Activated CD4-positive, alpha-beta T cell treated with anti-CD3 and anti-CD28 coated beads for 1 hour (primary cell): Measurements from ENCODE around the gene ALDH4A1.

Experiments
- DNase-seq: peaks from one replicate; pipeline ENCODE4 v3.0.0-alpha.2; 2020

Gene ALDH4A1, protein sequence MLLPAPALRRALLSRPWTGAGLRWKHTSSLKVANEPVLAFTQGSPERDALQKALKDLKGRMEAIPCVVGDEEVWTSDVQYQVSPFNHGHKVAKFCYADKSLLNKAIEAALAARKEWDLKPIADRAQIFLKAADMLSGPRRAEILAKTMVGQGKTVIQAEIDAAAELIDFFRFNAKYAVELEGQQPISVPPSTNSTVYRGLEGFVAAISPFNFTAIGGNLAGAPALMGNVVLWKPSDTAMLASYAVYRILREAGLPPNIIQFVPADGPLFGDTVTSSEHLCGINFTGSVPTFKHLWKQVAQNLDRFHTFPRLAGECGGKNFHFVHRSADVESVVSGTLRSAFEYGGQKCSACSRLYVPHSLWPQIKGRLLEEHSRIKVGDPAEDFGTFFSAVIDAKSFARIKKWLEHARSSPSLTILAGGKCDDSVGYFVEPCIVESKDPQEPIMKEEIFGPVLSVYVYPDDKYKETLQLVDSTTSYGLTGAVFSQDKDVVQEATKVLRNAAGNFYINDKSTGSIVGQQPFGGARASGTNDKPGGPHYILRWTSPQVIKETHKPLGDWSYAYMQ

DNA sequence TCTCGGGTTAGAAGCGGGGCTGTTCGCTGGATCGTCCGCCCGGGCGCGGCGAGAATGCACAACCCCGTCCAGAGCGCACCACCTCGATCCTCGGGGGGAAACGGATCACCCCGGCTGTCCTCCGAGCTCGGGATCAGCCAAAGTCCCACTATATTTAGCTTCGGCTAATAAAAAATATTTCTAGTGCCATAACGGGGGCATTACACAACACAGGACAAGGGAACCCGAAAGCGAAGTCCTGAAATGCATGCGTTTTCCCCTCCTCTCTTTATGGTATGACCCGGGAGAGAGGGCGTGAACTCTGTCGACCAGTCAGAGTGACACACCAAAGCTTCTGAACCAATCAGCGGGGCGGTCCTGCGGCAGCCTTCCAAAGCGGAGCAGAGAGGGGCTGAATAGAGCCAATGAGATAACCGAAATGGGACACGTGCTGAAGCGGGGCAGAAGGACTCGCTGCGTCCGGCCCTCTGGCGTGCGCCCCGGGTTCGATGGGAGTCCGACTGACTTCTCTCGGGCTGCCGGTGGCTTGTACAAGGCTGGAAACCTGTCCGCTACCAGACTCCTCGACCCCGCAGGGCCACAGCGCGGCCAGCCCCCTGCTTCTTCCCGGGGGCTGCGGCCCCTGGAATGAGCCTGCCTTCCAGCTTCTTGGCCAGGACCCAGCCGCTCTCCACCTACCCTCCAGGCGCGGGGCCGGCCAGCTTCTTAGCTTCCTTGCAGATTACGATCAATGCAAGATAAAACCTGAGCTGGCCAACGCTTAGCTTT lies at the start of gene ALDH4A1:
ALDH4A1 (minus strand) TSS at position 33 of the 768 bp plus-strand sequence; CDS start at position 1, 32 bp downstream.
- DNase-seq: peak; percentile 85

DNA sequence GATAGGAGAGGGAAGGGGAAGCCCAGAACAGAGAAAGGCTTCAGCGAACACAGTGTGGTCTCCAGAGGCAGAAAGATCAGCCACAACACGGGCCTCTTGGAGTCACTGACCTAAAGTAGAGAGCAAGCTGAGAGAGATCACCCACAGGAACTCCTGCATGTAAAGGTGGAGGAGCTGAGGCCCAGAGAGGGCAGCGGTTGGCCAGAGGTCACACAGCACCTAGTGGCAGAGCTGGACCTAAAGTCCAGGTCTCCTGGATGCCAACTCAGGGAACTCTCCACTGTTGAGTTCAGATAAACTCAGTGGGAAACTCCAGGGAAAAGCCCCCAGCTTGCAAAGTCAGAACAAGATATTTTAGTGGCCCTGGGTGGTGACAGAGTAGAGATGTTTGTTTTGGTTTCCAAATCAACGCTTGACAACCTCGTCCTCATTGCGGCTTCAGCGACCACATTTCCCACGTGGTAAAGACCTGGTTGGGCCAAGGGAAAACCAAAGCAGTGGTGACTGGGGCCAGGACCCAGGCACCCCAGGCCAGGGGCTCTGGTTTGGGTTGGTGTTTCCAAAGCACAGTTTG lies 49.5 kb upstream of the ALDH4A1 start:
- peak; percentile 52 for DNase-seq

DNA sequence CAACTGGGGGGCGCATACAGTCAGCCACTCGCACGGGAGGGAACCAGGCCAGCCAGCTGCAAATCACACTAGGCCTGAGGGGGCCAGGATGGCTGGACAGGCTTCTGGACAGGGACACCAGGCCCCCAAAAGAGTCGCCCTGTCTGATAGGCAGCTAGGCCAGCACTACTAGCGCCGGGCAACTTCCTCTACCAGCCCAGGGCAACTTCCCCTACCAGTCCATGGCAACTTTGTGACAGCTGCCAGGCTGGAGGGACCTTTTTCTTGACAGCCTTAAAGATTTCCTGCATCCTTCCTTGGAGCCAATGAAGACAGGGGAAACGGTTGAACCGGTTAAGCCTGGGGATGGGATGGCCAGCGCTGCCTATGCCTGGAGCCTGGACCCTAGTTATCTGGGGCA lies 49.1 kb upstream of the ALDH4A1 start:
- no peak for DNase-seq

DNA sequence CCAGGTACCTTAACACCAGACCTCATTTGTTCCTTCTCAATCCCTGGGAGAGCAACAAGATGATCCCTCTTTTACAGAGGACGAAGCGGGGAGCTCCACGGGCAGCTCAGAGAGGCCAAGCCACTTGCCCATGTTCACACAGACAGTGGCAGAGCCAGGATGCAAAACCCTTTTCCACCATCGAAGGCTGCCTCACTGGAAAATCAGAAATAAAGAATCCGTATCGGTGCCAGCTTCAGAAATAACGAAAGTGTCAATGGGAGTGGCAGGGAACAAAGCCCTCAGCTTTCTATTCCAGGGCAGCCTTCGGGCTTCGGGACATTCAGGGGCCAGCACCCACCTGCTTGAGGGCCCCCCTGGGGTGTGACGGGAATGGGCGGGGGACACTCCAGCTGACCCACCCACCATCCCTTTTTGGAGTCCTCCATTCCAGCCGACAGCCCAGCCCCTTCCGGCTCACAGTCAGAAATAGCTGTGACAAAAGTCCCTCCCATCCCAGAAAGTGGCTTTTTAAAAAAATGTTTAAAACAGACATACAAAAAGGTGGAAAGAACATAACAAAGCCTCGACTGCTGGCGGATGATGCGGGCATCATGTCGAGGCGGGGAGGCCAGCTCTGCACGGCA lies 48.2 kb upstream of the ALDH4A1 start:
- DNase-seq: no peak

DNA sequence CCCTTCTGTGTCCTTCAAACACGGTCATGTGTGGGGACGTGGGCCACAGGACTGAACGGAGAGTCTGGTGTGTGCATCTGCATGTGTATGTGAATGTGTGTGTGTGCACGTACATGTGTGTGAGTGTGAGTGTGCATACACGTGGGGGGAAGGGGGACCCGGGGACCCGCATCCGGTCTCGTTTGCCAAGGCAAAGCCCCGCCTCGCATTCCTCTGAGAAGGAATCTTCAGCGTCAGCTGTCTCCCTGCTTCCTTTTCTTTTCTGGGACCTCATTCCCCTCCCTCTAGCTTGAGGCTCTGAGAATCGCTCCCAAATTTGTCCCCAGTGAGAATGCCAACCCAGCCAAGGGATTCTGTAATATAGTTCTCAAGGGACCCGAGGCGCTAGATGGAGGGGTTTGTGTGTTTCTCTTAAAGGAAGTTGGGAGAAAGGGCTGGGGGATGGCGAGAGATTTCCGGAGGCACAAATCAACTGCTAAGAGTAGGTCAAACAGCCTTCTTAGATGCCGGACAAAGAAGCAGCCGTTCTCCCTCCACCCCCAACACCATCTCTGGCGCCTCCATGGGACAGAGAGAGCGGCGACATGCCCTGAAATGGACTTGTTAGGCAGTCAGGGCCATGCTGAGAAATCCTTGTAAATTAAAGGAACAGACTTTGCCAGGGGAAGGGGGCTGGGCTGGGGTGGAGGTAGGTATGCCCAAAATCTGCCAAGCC lies 47.5 kb upstream of the ALDH4A1 start:
- no peak for DNase-seq

DNA sequence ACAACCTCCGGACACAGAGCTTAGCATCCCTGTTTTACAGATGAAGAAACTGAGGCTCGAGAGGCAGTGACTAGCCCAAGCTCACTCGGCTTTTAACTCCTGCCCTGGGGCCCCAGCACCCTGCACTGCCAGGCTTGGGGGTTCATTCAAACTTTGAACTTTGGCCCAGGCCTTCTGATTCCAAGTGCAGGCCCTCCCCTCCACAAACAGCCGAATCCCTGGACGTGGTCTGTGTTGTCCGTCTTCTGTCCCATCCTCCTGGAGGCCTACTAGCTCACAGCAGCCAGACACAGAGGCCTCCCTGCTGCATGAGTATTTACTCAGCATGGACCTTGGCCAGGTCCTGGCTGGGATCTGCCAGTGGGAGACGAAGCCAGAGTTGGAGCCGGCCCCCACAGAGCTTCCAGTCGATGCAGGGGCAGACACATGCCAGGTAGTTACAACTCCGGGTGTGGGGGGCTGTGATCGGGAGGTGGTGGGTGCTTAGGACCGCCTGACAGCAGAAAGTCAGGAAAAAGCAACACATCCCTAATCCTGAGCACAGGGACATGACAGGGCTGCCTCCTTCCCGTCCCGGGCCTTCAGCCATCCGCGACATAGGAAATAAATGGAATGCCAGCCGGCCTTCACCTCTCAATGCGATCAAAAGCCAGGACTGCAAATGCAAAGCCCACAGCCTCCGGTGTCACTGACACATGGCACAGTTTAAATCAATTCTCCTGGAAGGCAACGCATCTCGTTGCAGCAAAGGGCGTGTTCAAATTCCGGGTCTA lies 46.7 kb upstream of the ALDH4A1 start:
- no peak for DNase-seq

DNA sequence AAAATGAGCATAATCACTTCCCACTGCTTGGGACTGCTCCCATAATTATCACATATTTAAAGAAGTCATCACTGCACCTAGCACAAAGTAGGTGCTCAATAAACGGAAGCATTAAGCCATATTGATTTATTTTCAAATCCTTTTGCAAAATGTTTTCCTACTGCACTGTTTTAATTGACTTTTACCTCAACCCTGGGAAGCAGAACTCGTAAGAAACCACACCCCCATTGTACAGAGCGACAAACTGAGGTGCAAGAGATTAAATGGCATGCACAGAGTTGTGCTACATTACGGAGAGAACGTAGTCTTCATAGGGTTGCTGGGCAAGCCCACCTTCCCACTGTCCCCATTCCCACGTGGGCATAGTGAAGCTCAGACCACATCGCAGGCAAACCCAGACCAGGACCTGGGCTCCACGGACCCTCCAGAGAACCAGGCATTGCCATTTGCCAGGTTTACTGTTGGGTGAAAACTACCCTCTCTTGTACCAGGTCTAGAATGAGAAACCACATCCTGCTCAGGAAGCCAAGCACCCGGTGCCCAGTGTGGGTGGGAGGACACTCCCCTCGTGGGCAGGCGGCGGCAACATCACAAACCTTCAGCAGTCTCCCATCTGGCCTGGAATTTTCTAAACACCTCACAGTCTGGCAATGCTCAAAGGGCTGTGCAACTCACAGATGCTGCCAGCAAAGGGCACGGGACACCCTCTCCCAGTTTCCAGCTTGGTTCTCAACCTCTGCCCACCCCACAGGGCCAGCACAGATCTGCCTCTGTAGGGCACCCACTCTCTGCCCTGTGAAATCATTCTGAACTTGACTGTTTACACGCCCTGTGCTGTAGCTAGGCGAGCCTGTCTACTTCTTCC lies 45.9 kb upstream of the ALDH4A1 start:
- DNase-seq: no peak

DNA sequence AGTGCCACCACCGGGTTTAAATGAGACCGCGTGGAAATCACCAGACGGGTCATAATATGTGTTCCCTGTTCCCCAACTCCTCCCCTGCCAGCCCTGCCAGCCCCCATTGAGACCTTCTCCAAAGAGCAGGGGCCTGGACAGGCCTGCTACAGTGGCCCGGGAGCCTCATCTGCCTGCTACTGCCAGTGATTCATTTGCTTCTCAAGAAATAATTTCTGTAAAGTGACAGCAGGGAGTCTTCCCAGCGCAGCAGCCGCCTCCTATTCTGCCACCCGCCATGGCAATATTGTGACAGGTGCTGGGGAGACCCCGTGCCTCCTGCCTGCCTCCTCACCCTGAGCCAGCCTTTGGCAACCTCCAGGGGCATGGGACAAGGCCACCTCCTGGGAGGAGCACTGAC lies 45.2 kb upstream of the ALDH4A1 start:
- DNase-seq: no peak

DNA sequence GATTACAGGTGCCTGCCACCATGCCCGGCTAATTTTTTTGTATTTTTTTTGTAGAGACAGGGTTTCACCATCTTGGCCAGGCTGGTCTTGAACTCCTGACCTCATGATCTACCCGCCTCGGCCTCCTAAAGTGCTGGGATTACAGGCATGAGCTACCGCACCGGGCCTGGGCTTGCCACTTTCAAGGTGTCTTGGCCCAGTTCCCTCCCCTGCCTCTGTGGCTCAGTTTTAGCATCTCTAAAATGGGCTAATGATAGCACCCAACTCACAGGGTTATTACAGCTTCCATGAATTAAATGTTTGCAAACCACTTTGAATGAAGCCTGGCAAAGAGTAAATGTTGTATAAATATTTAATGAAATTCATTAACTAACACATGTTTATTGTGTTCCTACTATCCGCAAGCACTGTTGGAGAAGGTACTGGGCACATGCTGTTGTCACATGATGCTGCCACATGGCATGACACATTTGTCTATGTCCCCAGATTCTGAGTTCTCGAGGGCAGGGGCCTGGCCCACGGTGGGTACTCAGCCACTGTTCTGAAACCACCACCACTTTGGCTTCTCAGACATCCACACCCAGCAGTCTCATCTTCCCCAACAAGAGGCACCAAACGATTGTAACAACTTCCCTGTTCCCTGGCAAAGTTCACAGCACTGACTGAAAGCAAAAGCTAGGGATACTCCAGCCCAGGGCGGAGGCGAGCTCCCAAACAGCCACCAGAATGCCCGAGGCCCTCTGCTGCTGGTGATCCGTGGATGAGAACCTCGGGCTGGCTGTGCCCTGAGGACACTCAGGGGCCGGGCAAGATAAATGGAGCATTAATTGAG lies 44.4 kb upstream of the ALDH4A1 start:
- DNase-seq: no peak

DNA sequence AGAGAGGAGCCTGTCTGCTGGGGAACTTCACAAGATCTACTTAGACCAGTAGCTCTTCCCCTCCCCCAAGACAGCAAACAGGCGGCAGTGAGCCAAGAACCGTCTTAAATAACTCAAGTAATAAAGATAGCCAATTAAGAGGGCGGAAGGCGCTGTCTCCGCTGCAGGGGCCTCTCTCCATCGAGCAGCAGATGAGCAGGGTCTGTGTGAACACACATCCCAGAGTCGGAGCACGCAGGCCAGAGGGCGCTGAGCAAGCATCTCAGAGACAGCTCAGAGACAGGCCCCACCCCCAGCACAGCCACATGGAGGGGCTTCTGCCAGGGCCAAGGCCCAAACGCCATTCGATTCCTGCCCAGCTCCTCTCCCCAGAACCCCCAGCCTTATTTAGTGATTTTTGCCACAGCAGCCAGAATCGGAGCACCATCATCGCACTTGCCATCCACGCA lies 43.1 kb upstream of the ALDH4A1 start:
- no peak for DNase-seq

DNA sequence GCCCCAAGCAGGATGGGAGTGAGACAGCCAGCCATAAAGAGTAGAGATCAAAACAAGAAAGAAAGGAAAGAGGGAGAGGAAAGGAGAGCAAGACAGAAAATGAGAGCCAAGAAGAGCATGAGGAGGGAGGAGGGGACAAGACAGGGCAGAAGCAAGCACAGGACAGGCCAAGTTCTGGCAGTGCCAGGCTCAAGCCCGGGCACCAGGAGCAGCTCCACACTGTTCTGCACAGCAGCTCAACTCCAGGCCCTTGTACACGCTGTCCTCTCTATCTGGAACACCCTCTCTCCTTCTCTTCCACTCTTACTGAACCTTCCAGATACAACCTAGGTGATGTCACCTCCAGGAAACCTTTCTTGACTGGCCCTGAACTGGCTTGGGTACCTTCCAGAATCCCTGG lies 42.5 kb upstream of the ALDH4A1 start:
- no peak for DNase-seq

DNA sequence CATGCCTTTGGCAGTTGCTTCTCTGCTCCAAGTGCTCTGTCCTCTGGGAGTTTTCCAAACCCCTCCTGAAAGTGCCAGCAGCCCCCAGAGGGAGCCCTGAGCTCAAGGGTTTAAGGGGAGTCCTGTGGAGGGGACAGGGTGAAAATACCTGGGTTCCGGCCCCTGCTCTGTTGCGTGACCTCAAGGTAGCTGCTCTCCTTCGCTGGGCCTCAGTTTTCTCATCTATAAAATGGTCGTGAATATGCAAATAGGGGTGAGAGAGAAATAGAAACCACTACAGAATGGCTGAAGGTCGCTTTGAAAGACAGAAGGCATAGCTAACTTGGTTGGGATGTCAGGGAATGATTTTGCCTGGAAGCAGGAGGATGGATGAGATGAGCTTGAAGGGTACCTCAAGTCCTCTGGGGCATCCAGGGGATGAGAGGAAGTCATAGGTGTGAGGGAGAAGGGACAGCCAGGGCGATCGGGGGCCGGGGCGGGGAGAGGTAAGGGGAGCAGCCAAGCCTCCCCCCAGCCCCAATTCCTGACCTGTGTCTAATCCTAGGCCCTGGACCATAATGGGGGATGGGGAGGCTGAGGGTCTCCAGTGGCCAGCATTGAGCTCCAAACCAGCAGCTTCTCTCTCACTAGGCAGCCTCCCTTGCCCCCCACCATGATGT lies 41.7 kb upstream of the ALDH4A1 start:
- no peak for DNase-seq

DNA sequence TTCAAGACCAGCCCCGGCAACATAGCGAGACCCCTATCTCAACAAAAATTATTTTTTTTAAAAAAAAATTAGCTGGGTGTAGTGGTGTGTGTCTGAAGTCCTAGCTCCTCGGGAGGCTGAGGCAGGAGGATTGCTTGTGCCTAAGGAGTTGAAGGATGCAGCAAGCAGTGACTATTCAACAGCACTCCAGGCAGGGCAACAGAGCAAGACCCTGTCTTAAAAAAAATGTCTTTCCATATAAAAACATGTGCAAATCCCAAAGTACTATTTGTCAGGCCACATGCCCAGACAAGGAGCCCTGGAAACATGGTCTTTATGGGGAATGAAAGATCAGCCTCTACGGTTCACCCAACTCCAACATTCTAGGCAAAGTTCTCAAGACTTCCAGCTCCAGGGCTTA lies 40.8 kb upstream of the ALDH4A1 start:
- DNase-seq: no peak

DNA sequence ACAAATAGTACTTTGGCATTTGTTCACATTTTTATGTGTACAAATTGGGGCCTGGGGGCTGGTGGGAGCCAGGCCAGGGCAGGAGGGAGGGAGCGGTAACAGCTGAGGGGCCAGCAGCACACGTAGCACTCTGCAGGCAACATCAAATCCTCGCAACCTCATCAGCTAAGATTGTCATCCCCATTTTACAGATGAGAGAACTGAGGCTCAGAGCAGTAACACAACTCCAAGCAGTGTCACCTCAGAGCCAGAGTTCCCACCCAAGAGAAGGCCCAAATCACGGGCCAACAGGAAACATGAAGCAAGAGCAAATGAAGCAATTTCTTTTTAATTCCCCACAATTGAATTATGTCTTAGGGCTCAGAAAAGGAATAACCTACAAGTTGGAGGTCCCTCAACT lies 40.0 kb upstream of the ALDH4A1 start:
- no peak for DNase-seq

DNA sequence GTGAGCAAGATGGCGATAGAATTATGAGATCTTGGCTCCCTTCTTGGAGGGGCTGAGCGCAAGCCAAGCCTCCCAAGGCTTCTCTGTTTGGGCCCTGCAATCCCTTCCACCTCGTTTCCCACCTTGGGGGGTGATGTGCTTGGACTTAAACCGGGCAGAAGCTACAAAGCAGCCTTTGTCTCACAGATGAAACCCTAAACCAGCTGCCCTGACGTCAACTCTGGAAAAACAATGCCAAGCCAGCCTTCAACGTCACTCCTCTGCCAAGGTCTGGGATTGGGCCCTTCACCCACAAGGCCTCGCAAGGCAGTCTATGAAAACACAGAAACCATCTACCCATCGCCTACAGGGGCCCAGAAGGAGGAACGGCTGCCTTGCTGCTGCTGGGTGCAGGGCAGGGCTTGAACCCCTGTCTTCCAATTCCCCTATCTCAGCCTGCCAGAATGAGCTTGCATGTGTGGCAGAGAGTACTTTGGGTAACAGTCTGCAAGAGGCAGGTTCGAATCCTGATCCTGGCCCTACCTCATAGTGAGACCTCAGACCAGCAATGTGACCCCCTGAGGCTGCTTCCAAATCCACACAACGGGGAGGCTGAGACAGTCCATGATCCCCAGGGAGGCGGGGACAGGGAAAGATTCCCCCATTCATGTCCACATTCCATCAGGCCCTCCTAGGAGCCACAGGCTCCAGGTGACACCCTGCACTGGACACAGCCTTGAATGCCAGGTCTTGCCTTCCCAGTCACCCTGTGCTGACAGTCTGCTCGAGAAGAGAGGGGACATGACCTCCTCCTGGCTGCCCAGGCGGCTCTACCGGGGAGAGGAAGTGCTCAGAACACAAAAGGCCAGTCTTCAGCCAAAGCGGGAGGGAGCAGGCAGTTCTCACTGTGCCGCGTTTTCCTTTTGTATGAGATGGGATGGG lies 39.1 kb upstream of the ALDH4A1 start:
- DNase-seq: no peak

DNA sequence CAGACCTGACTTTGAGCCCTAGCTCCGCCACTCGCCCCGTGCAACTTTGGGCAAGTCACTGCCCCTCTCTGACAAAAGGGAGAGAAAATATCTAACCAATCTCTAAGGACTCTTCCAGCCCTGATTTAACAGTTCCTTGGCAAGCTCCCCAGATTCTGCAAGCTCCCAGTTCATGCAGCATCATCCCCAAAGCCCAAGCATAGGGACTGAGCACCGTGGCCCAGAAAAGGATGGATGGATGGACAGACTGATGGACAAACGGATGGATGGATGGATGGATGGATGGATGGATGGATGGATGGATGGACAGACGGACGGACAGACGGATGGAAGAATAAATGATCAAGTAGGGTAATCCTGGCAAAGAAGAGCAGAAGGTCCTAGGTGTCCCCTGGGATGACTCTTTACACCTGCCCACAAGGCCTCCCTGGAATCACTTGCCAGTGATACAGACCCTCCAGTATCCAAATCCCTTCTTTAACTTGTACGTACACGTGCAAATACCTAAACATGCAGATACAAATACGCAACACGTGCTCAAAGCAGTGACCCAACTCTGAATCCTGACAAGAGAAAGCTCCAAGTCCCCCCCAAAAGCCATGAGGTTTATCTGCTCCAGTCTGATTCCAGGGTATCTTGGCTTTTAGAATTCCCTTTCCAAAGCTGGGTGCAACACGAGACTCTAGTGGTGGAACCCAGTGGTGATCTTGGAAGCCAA lies 38.1 kb upstream of the ALDH4A1 start:
- DNase-seq: no peak
